Hepatocyte (in vitro differentiated cells): Measurements from ENCODE around the gene CRADD. TPM values are rescaled to one million over a fixed set of nuclear protein-coding genes. Genes with fewer than 3 reads are reported as not detected.

Source experiments
- DNase-seq: peaks from one replicate; pipeline ENCODE4 v3.0.0-alpha.2; 2016; ENCODE audit warnings: low spot score
- H2AFZ ChIP-seq: fragments of 200-600 bp; sonication (generic); 2 replicates; pipeline ENCODE4 v1.6.0; 2016; ENCODE audit warnings: antibody characterized with exemption, mild to moderate bottlenecking
- H3K27ac ChIP-seq: fragments of 200-600 bp; sonication (generic); 2 replicates; pipeline ENCODE4 v1.5.1; 2016; ENCODE audit warnings: mild to moderate bottlenecking
- H3K27me3 ChIP-seq: fragments of 200-600 bp; sonication (generic); 2 replicates; pipeline ENCODE4 v1.6.1; 2016
- H3K36me3 ChIP-seq: fragments of 200-600 bp; sonication (generic); replicated peaks from 2 replicates; pipeline ENCODE4 v1.5.1; 2016; ENCODE audit warnings: low read depth; ENCODE audit not compliant: insufficient read depth
- H3K4me1 ChIP-seq: fragments of 200-600 bp; sonication (generic); 2 replicates; pipeline ENCODE4 v1.5.1; 2016; ENCODE audit warnings: mild to moderate bottlenecking, moderate library complexity; ENCODE audit not compliant: insufficient read depth
- H3K4me2 ChIP-seq: fragments of 200-600 bp; sonication (generic); 2 replicates; pipeline ENCODE4 v1.6.0; 2016
- H3K4me3 ChIP-seq: fragments of 200-600 bp; sonication (generic); 2 replicates; pipeline ENCODE4 v1.5.1; 2016; ENCODE audit warnings: mild to moderate bottlenecking
- H3K79me2 ChIP-seq: fragments of 200-600 bp; sonication (generic); 2 replicates; pipeline ENCODE4 v1.6.0; 2017; ENCODE audit warnings: mild to moderate bottlenecking
- H3K9me2 ChIP-seq: fragments of 200-600 bp; sonication (generic); replicated peaks from 2 replicates; pipeline ENCODE4 v1.6.0; 2017; ENCODE audit warnings: mild to moderate bottlenecking; ENCODE audit not compliant: insufficient read depth
- H3K9me3 ChIP-seq: fragments of 200-600 bp; sonication (generic); 2 replicates; pipeline ENCODE4 v1.5.1; 2016; ENCODE audit warnings: low read depth, mild to moderate bottlenecking
- H4K20me1 ChIP-seq: fragments of 200-600 bp; sonication (generic); 2 replicates; pipeline ENCODE4 v1.6.0; 2016; ENCODE audit warnings: mild to moderate bottlenecking; ENCODE audit not compliant: insufficient read depth, poor library complexity, severe bottlenecking
- CTCF ChIP-seq: fragments of 200-600 bp; sonication (generic); IDR thresholded peaks from 2 replicates; pipeline ENCODE4 v1.5.1; 2016; ENCODE audit warnings: antibody characterized with exemption, mild to moderate bottlenecking; ENCODE audit not compliant: poor library complexity
- EZH2 ChIP-seq: fragments of 200-600 bp; sonication (generic); IDR thresholded peaks from 2 replicates; pipeline ENCODE4 v1.6.1; 2016; ENCODE audit warnings: antibody characterized with exemption, mild to moderate bottlenecking, borderline replicate concordance
- EZH2phosphoT487 ChIP-seq: fragments of 200-600 bp; sonication (generic); IDR thresholded peaks from one replicate; pipeline ENCODE4 v1.6.1; 2018; ENCODE audit warnings: antibody characterized with exemption, mild to moderate bottlenecking, low read depth, moderate library complexity; ENCODE audit not compliant: unreplicated experiment, severe bottlenecking
- WGBS: methylation state at CpG from one replicate; pipeline ENCODE4 v1.1.6; 2016; ENCODE audit warnings: low lambda C conversion rate; ENCODE audit errors: missing lambda C conversion rate; 5-methylcytosine and 5-hydroxymethylcytosine counted together
- polyA plus RNA-seq: library from polyadenylated mRNA; unstranded; fragments of >200 nt; fragmentation: Nextera tagmentation; extraction: Ambion mirVana; gene quantifications from 2 replicates; pipeline ENCODE4 v1.2.1, GENCODE V29; 2016
- total RNA-seq: library from RNA; depleted of rRNA; stranded (reverse); fragments of >200 nt; gene quantifications from 2 replicates; pipeline ENCODE4 v1.2.3, GENCODE V29; 2014

The CRADD gene
- total and polyA plus RNA-seq, 2 experiments from 2014 or later: 19.5 to 27.3 TPM

DNA sequence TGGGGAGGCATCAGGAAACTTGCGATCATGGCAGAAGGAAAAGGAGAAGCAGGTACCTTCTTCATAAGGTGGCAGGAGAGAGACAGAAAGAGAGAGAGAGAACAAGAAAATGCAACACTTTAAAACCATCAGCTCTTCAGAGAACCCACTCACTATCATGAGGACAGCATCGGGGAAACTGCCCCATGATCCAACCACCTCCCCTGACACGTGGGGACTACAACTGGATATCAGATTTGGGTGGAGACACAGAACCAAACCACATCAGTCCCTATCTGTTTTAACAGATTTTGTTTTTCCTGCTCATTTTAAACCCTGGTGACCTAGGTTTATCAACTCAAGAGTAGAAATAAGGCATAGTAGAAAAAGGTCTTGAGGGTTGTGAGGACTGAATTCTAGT, 261.1 kb downstream of the CRADD start:
- Histone ChIP-seq H3K4me1 (no peaks in the 10 kb centered on the region), H3K9me2 (no peaks in the 10 kb centered on the region), H3K36me3 (no peaks in the 10 kb centered on the region), H3K27ac (no peak overlapping the region), H4K20me1 (no peaks in the 10 kb centered on the region), H3K79me2 (no peaks in the 10 kb centered on the region), H3K4me3 (no peak overlapping the region), H3K9me3 (no peaks in the 10 kb centered on the region), H3K27me3 (no peaks in the 10 kb centered on the region), H3K4me2 (no peak overlapping the region), H2AFZ (no peak overlapping the region)
- DNase-seq: no peak
- WGBS: 100% methylated on average over 3 of the region's 3 CpGs
- TF ChIP-seq EZH2 (no peak), CTCF (no peak), EZH2phosphoT487 (no peak)

- no peak overlapping the region for H3K4me2 ChIP-seq
- WGBS: 96% methylated on average over 2 of the region's 2 CpGs
- H3K27me3 ChIP-seq: no peaks in the 10 kb centered on the region
- no peaks in the 10 kb centered on the region for H3K9me2 ChIP-seq
- H2AFZ ChIP-seq: no peak overlapping the region
- no peak overlapping the region for H3K27ac ChIP-seq
- TF ChIP-seq CTCF (no peak), EZH2phosphoT487 (no peak), EZH2 (no peak)
- H3K79me2 ChIP-seq: no peaks in the 10 kb centered on the region
- H3K9me3 ChIP-seq: no peaks in the 10 kb centered on the region
- no peaks in the 10 kb centered on the region for H4K20me1 ChIP-seq
- H3K4me3 ChIP-seq: no peak overlapping the region
- no peak for DNase-seq
- H3K4me1 ChIP-seq: no peaks in the 10 kb centered on the region
- H3K36me3 ChIP-seq: no peaks in the 10 kb centered on the region
Measured at GRCh38 chr12:93938931-93939330, 261.8 kb downstream of the CRADD start.

GRCh38 chr12:93939641-93940325, 262.6 kb downstream of the CRADD start:
- no peak overlapping the region for H3K4me3 ChIP-seq
- no peak overlapping the region for H2AFZ ChIP-seq
- 77% methylated on average over 7 of the region's 7 CpGs for WGBS
- H3K4me1 ChIP-seq: no peaks in the 10 kb centered on the region
- no peak overlapping the region for H3K4me2 ChIP-seq
- H3K9me2 ChIP-seq: no peaks in the 10 kb centered on the region
- no peaks in the 10 kb centered on the region for H3K27me3 ChIP-seq
- TF ChIP-seq CTCF: no peak
- no peak for TF ChIP-seq EZH2phosphoT487
- no peak for TF ChIP-seq EZH2
- no peak overlapping the region for H3K27ac ChIP-seq
- no peak for DNase-seq
- H3K79me2 ChIP-seq: no peaks in the 10 kb centered on the region
- H4K20me1 ChIP-seq: no peaks in the 10 kb centered on the region
- H3K36me3 ChIP-seq: no peaks in the 10 kb centered on the region
- H3K9me3 ChIP-seq: no peaks in the 10 kb centered on the region

DNA sequence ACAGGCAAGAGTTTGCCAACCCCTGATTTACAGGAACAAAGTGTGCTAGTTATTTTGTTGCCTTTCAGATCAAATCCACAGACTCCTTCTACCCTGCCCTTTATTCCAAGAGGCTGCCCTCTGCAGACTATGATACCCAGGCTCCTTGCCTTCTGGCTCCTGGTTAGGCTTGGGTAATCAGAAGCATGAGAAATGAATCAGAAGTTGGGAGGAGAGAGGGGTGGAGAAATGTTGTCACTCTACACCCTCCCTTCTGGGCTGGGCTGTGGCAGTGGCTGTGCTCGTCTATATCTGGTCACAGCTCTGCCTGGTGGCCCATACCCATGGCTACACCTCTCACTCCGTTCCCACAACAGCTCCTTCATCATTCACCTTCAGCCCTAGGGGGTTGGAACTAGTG, 266.6 kb downstream of the CRADD start:
- no peak for DNase-seq
- TF ChIP-seq CTCF: no peak
- TF ChIP-seq EZH2: no peak
- no peak for TF ChIP-seq EZH2phosphoT487
- WGBS: 68% methylated on average over 2 of the region's 2 CpGs

More for the DNA sequence above, 266.6 kb downstream of the CRADD start:
- no peak overlapping the region for H3K4me3 ChIP-seq
- H3K27me3 ChIP-seq: no peaks in the 10 kb centered on the region
- no peaks in the 10 kb centered on the region for H4K20me1 ChIP-seq
- H3K36me3 ChIP-seq: no peaks in the 10 kb centered on the region
- H2AFZ ChIP-seq: no peak overlapping the region
- H3K4me1 ChIP-seq: no peaks in the 10 kb centered on the region
- H3K9me3 ChIP-seq: no peaks in the 10 kb centered on the region
- H3K79me2 ChIP-seq: no peaks in the 10 kb centered on the region
- no peak overlapping the region for H3K4me2 ChIP-seq
- no peaks in the 10 kb centered on the region for H3K9me2 ChIP-seq
- no peak overlapping the region for H3K27ac ChIP-seq
